HS-5 (cell line): ENCODE measurements around the gene ACTR6.
"Not testable (repeated sequence)": the region's sequence is repeated elsewhere in the genome, so short reads cannot be mapped to it uniquely, and the experiment has no call there.

Source experiments
- DNase-seq: peaks from one replicate; pipeline ENCODE4 v3.0.0-alpha.2; 2012; ENCODE audit warnings: low read depth

Gene ACTR6

GRCh38 chr12:100184549-100185145 is 16.0 kb upstream of the ACTR6 start:
- DNase-seq = no peak

- no peak for DNase-seq
Measured at GRCh38 chr12:100185361-100185894, 15.2 kb upstream of the ACTR6 start.

- DNase-seq = no peak
Measured at GRCh38 chr12:100186071-100186470, 14.5 kb upstream of the ACTR6 start.

GRCh38 chr12:100187068-100187467 is 13.5 kb upstream of the ACTR6 start:
- no peak for DNase-seq

GRCh38 chr12:100187857-100188519 is 12.6 kb upstream of the ACTR6 start:
- DNase-seq = no peak

GRCh38 chr12:100188888-100189635 is 11.6 kb upstream of the ACTR6 start:
- not testable (repeated sequence) for DNase-seq

- no peak for DNase-seq
Measured at GRCh38 chr12:100189636-100190394, 10.8 kb upstream of the ACTR6 start.

GRCh38 chr12:100193085-100193484 is 7.5 kb upstream of the ACTR6 start:
- no peak for DNase-seq

- no peak for DNase-seq
Measured at GRCh38 chr12:100197486-100197885, 3.1 kb upstream of the ACTR6 start.

- DNase-seq = no peak
Measured at GRCh38 chr12:100199023-100199346, 1.6 kb upstream of the ACTR6 start.

- no peak for DNase-seq
Measured at GRCh38 chr12:100199347-100200149, 1.1 kb upstream of the ACTR6 start.

- DNase-seq = no peak
Measured at GRCh38 chr12:100201604-100202423, 1.2 kb downstream of the ACTR6 start.

GRCh38 chr12:100207311-100207710 is 6.7 kb downstream of the ACTR6 start:
- DNase-seq = no peak

- no peak for DNase-seq
Measured at GRCh38 chr12:100208834-100209233, 8.2 kb downstream of the ACTR6 start.

GRCh38 chr12:100211698-100212097 is 11.1 kb downstream of the ACTR6 start:
- DNase-seq = no peak

GRCh38 chr12:100213016-100213891 is 12.6 kb downstream of the ACTR6 start:
- no peak for DNase-seq

GRCh38 chr12:100214518-100214917 is 13.9 kb downstream of the ACTR6 start:
- DNase-seq = no peak

GRCh38 chr12:100215209-100215608 is 14.6 kb downstream of the ACTR6 start:
- no peak for DNase-seq

- DNase-seq = no peak
Measured at GRCh38 chr12:100216337-100216736, 15.7 kb downstream of the ACTR6 start.
